HG03457 (cell line): ENCODE data around the gene CNTNAP5.

Source experiments
- ATAC-seq: cut with Tn5 transposase; IDR thresholded peaks from one replicate; pipeline ENCODE4 v1.9.1; 2021; ENCODE audit warnings: moderate number of reproducible peaks; ENCODE audit not compliant: unreplicated experiment

The CNTNAP5 gene

GRCh38 chr2:124025171-124025580 is at the start of gene CNTNAP5:
Gene CNTNAP5, plus strand, starts transcription at chr2:124025287. Its CDS starts 364 bp downstream, at chr2:124025651.
- ATAC-seq: no peak

- no peak for ATAC-seq
Observed at GRCh38 chr2:123976054-123976648, 48.9 kb upstream of the CNTNAP5 start.

GRCh38 chr2:123993728-123994323 is 31.3 kb upstream of the CNTNAP5 start:
- ATAC-seq: no peak

GRCh38 chr2:123999681-124000080 is 25.4 kb upstream of the CNTNAP5 start:
- ATAC-seq: no peak

GRCh38 chr2:124001696-124002430 is 23.2 kb upstream of the CNTNAP5 start:
- no peak for ATAC-seq

- no peak for ATAC-seq
Observed at GRCh38 chr2:124018890-124019289, 6.2 kb upstream of the CNTNAP5 start.

- ATAC-seq: no peak
Observed at GRCh38 chr2:124024561-124025170, 421 bp upstream of the CNTNAP5 start.

- ATAC-seq: no peak
Observed at GRCh38 chr2:124025891-124026434, 876 bp downstream of the CNTNAP5 start.

GRCh38 chr2:124026503-124026902 is 1.4 kb downstream of the CNTNAP5 start:
- no peak for ATAC-seq

- peak; percentile 72 for ATAC-seq
Observed at GRCh38 chr2:124027182-124027581, 2.1 kb downstream of the CNTNAP5 start.

GRCh38 chr2:124032799-124033198 is 7.7 kb downstream of the CNTNAP5 start:
- ATAC-seq: no peak

GRCh38 chr2:124034265-124034664 is 9.2 kb downstream of the CNTNAP5 start:
- no peak for ATAC-seq

GRCh38 chr2:124035001-124035400 is 9.9 kb downstream of the CNTNAP5 start:
- no peak for ATAC-seq

GRCh38 chr2:124039032-124039431 is 13.9 kb downstream of the CNTNAP5 start:
- no peak for ATAC-seq

GRCh38 chr2:124039762-124040291 is 14.7 kb downstream of the CNTNAP5 start:
- ATAC-seq: no peak

- ATAC-seq: no peak
Observed at GRCh38 chr2:124045894-124046293, 20.8 kb downstream of the CNTNAP5 start.

- no peak for ATAC-seq
Observed at GRCh38 chr2:124046332-124046731, 21.2 kb downstream of the CNTNAP5 start.

- no peak for ATAC-seq
Observed at GRCh38 chr2:124048102-124048501, 23.0 kb downstream of the CNTNAP5 start.

- no peak for ATAC-seq
Observed at GRCh38 chr2:124048664-124049063, 23.6 kb downstream of the CNTNAP5 start.

- ATAC-seq: no peak
Observed at GRCh38 chr2:124049136-124049535, 24.0 kb downstream of the CNTNAP5 start.

GRCh38 chr2:124050833-124051497 is 25.9 kb downstream of the CNTNAP5 start:
- ATAC-seq: no peak
